Measurements from ENCODE around the gene SUCLG2.

GRCh38 chr3:67382536-67382935 lies 271.9 kb downstream of the SUCLG2 start:
- TF ChIP-seq POLR2A (IDR thresholded peaks at IDR 0.05; ENCODE audit: low read length) (no peak), GATA1 (IDR thresholded peaks at IDR 0.05; ENCODE audit: low read depth, low read length) (no peak)

Data from erythroblast (primary cell).